ENCODE data around the gene GRK5.

The GRK5 gene

GRCh38 chr10:119327096-119327745 is 119.8 kb downstream of the GRK5 start:
- H3K4me2 ChIP-seq (ENCODE audit: insufficient read depth, low read length): no peak overlapping the region
- no peaks in the 10 kb centered on the region for H3K27me3 ChIP-seq (ENCODE audit: insufficient read depth, low read length, poor library complexity)
- H3K27ac ChIP-seq (ENCODE audit: low read length): no peak overlapping the region
- no peaks in the 10 kb centered on the region for H3K9me3 ChIP-seq (ENCODE audit: insufficient read depth, low read length, severe bottlenecking)
- H4K20me1 ChIP-seq (ENCODE audit: insufficient read depth, low read length): peaks cover 68% of the 10 kb centered on the region
- ATAC-seq (ENCODE audit: insufficient read depth, low read depth): no peak
- H3K4me1 ChIP-seq (ENCODE audit: insufficient read depth, low read length): no peaks in the 10 kb centered on the region
- H3K36me3 ChIP-seq (ENCODE audit: insufficient read depth, low read length): no peaks in the 10 kb centered on the region
- TF ChIP-seq CTCF (IDR thresholded peaks at IDR 0.05; ENCODE audit: borderline replicate concordance, extremely low read depth, low read length, poor library complexity, severe bottlenecking): no peak
- TF ChIP-seq EZH2 (IDR thresholded peaks at IDR 0.05; ENCODE audit: borderline replicate concordance, low read depth, low read length, severe bottlenecking): no peak
- H2AFZ ChIP-seq (ENCODE audit: low read depth, low read length): no peak overlapping the region
- DNase-seq: no peak
- no peak overlapping the region for H3K9ac ChIP-seq (ENCODE audit: low read depth, low read length)
- no peaks in the 10 kb centered on the region for H3K79me2 ChIP-seq (ENCODE audit: insufficient read depth, low read length)
- no peak overlapping the region for H3K4me3 ChIP-seq (ENCODE audit: low read depth in 1 of 2, low read length in 2 of 2)

DNA sequence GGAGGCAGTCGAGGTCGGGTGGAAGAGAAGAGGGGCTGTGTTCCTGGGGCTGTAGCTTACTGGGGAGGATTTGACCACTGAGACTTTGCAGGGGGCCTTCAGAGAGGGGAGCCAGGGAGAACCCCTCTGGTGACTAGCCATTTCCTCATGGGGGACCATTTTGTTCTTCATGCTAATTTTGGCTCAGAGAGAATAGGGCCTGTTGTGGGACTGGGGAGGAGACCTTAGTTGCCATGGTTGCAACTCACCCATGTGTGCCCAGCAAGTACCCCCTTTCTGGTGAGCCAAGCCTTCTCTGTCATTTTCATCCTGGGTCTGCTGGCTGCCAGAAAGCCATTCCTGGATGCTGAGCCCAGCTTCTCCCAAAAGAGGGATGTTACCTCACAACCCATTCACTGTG is 120.9 kb downstream of the GRK5 start:
- H3K27me3 ChIP-seq (ENCODE audit: insufficient read depth, low read length, poor library complexity): no peaks in the 10 kb centered on the region
- H3K4me2 ChIP-seq (ENCODE audit: insufficient read depth, low read length): no peak overlapping the region
- H3K36me3 ChIP-seq (ENCODE audit: insufficient read depth, low read length): no peaks in the 10 kb centered on the region
- peaks cover 58% of the 10 kb centered on the region for H4K20me1 ChIP-seq (ENCODE audit: insufficient read depth, low read length)
- peaks cover 5% of the 10 kb centered on the region for H3K4me1 ChIP-seq (ENCODE audit: insufficient read depth, low read length)
- no peak for ATAC-seq (ENCODE audit: insufficient read depth, low read depth)
- no peaks in the 10 kb centered on the region for H3K79me2 ChIP-seq (ENCODE audit: insufficient read depth, low read length)
- no peak overlapping the region for H3K4me3 ChIP-seq (ENCODE audit: low read depth in 1 of 2, low read length in 2 of 2)
- DNase-seq: no peak
- H3K27ac ChIP-seq (ENCODE audit: low read length): no peak overlapping the region
- no peak overlapping the region for H2AFZ ChIP-seq (ENCODE audit: low read depth, low read length)
- no peak for TF ChIP-seq CTCF (IDR thresholded peaks at IDR 0.05; ENCODE audit: borderline replicate concordance, extremely low read depth, low read length, poor library complexity, severe bottlenecking)
- no peak for TF ChIP-seq EZH2 (IDR thresholded peaks at IDR 0.05; ENCODE audit: borderline replicate concordance, low read depth, low read length, severe bottlenecking)
- H3K9me3 ChIP-seq (ENCODE audit: insufficient read depth, low read length, severe bottlenecking): no peaks in the 10 kb centered on the region
- no peak overlapping the region for H3K9ac ChIP-seq (ENCODE audit: low read depth, low read length)

DNA sequence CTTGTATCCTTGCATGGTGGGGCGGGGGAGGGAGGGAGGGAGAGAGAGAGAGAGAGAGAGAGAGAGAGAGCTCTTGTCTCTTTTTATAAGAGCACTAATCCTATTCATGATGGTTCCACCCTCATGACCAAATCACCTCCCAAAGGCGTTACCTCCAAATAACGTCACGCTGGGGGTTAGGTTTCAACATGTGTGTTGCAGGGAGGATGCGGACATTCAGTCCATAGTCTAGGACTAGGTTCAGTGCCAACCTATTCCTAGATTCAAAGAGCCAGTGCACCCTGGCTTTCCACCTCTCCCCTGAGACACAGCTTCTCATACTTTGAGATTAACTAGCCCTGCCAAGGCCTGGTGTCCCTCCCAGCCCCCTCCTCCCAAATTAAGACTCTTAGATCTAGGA is 123.0 kb downstream of the GRK5 start:
- Histone ChIP-seq H3K4me3 (ENCODE audit: low read depth in 1 of 2, low read length in 2 of 2) (no peak overlapping the region), H3K36me3 (ENCODE audit: insufficient read depth, low read length) (no peaks in the 10 kb centered on the region), H3K79me2 (ENCODE audit: insufficient read depth, low read length) (no peaks in the 10 kb centered on the region), H3K4me2 (ENCODE audit: insufficient read depth, low read length) (no peak overlapping the region), H2AFZ (ENCODE audit: low read depth, low read length) (no peak overlapping the region), H3K9ac (ENCODE audit: low read depth, low read length) (no peak overlapping the region), H3K4me1 (ENCODE audit: insufficient read depth, low read length) (peaks cover 5% of the 10 kb centered on the region), H4K20me1 (ENCODE audit: insufficient read depth, low read length) (peaks cover 38% of the 10 kb centered on the region), H3K9me3 (ENCODE audit: insufficient read depth, low read length, severe bottlenecking) (no peaks in the 10 kb centered on the region), H3K27ac (ENCODE audit: low read length) (no peak overlapping the region), H3K27me3 (ENCODE audit: insufficient read depth, low read length, poor library complexity) (no peaks in the 10 kb centered on the region)
- DNase-seq: no peak
- no peak for ATAC-seq (ENCODE audit: insufficient read depth, low read depth)
- no peak for TF ChIP-seq CTCF (IDR thresholded peaks at IDR 0.05; ENCODE audit: borderline replicate concordance, extremely low read depth, low read length, poor library complexity, severe bottlenecking)
- no peak for TF ChIP-seq EZH2 (IDR thresholded peaks at IDR 0.05; ENCODE audit: borderline replicate concordance, low read depth, low read length, severe bottlenecking)
